ENCODE measurements around the gene TJP1.

TJP1 gene

DNA sequence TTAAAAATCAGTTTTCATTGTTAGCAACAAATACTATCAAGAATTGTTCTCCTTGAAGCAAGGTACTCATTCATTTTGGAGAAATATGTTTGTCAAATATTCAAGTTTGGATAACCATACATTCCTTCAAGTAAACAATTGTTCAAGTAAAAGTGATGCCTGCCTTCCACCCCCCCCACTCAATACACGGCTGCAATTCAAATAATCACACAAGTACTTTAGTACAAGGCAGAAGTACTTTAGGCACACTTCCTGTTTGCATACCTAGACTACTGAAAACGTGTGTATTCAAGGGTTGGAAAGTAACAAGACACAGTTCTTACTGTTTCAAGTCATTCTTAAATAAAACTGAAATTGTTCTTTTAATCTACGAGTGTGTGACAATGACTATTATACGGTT lies 45.4 kb downstream of the TJP1 start:
- no peak overlapping the region for H3K4me2 ChIP-seq (ENCODE audit: low read length)
- H4K91ac ChIP-seq (ENCODE audit: low read depth, low read length), result no peak overlapping the region
- no peak overlapping the region for H2AK5ac ChIP-seq (ENCODE audit: low read length)
- H2BK120ac ChIP-seq (ENCODE audit: insufficient read depth, low read length, poor library complexity), result no peak overlapping the region
- H3K4me3 ChIP-seq (ENCODE audit: low read depth, low read length), result no peak overlapping the region
- peaks cover 2% of the 10 kb centered on the region for H3K79me1 ChIP-seq (ENCODE audit: low read length)
- H3K27ac ChIP-seq (ENCODE audit: low read depth, low read length), result no peak overlapping the region
- no peak overlapping the region for H2BK5ac ChIP-seq (ENCODE audit: low read depth, low read length, poor library complexity)
- H3K9ac ChIP-seq (ENCODE audit: low read length), result no peak overlapping the region
- no peak for DNase-seq
- no peak overlapping the region for H4K12ac ChIP-seq (ENCODE audit: low read depth, low read length)
- peaks cover 0 to 2% of the 10 kb centered on the region in 2 experiments for H3K36me3 ChIP-seq (ENCODE audit: control insufficient read depth in 1 of 2, insufficient read depth in 2 of 2, low read length in 2 of 2)
- no peak overlapping the region for H2BK12ac ChIP-seq (ENCODE audit: low read length)
- H2AFZ ChIP-seq (ENCODE audit: insufficient read depth, low read length, poor library complexity), result no peak overlapping the region
- H3K4ac ChIP-seq (ENCODE audit: low read depth, low read length), result no peak overlapping the region
- H3K23ac ChIP-seq (ENCODE audit: low read length), result no peak overlapping the region
- no peaks in the 10 kb centered on the region for H3K27me3 ChIP-seq (ENCODE audit: insufficient read depth, low read length)
- peaks cover 0 to 4% of the 10 kb centered on the region in 2 experiments for H3K4me1 ChIP-seq (ENCODE audit: control insufficient read depth in 1 of 2, insufficient read depth in 2 of 2, low read length in 2 of 2)
- H3K14ac ChIP-seq (ENCODE audit: low read length), result no peak overlapping the region
- no peak overlapping the region for H3K18ac ChIP-seq (ENCODE audit: low read length)
- H4K8ac ChIP-seq (ENCODE audit: low read depth, low read length), result no peak overlapping the region
- no peaks in the 10 kb centered on the region for H3K9me3 ChIP-seq (ENCODE audit: insufficient read depth, low read depth, low read length)
- WGBS (ENCODE audit: extremely low coverage, insufficient coverage, insufficient read length), result no CpG with 5 or more reads among the region's 4 CpGs
- peaks cover 5% of the 10 kb centered on the region for H3K79me2 ChIP-seq (ENCODE audit: control insufficient read depth, insufficient read depth, low read length, poor library complexity)

DNA sequence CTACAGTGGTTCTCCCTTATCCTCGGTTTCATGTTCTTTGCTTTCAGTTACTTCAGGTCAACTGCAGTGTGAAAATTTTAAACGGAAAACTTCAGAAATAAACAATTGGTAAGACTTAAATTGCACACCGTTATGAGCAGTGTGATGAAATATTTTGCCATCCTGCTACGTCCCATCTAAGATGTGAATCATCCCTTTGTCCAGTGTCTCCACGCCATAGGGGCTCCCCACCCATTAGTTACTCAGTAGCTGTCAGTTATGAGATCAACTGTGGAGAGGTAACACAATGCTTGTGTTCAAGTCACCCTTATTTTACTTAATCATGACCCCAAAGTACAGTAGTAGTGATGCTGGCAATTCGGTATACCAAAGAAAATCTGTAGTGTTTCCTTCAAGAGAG lies 47.4 kb downstream of the TJP1 start:
- Histone ChIP-seq H4K91ac (ENCODE audit: low read depth, low read length) (no peak overlapping the region), H3K27ac (ENCODE audit: low read depth, low read length) (no peak overlapping the region), H2AK5ac (ENCODE audit: low read length) (no peak overlapping the region), H3K36me3 (ENCODE audit: control insufficient read depth in 1 of 2, insufficient read depth in 2 of 2, low read length in 2 of 2) (peaks cover 6% of the 10 kb centered on the region in 2 experiments), H4K12ac (ENCODE audit: low read depth, low read length) (no peak overlapping the region), H3K79me1 (ENCODE audit: low read length) (peaks cover 2% of the 10 kb centered on the region), H2BK120ac (ENCODE audit: insufficient read depth, low read length, poor library complexity) (no peak overlapping the region), H3K18ac (ENCODE audit: low read length) (no peak overlapping the region), H3K23ac (ENCODE audit: low read length) (no peak overlapping the region), H2BK12ac (ENCODE audit: low read length) (no peak overlapping the region), H3K4me2 (ENCODE audit: low read length) (no peak overlapping the region), H3K4ac (ENCODE audit: low read depth, low read length) (peak overlapping the region; percentile 93), H2AFZ (ENCODE audit: insufficient read depth, low read length, poor library complexity) (no peak overlapping the region), H3K79me2 (ENCODE audit: control insufficient read depth, insufficient read depth, low read length, poor library complexity) (peaks cover 5% of the 10 kb centered on the region), H4K8ac (ENCODE audit: low read depth, low read length) (no peak overlapping the region), H3K4me1 (ENCODE audit: control insufficient read depth in 1 of 2, insufficient read depth in 2 of 2, low read length in 2 of 2) (peaks cover 0 to 4% of the 10 kb centered on the region in 2 experiments), H3K4me3 (ENCODE audit: low read depth, low read length) (no peak overlapping the region), H3K14ac (ENCODE audit: low read length) (no peak overlapping the region), H2BK5ac (ENCODE audit: low read depth, low read length, poor library complexity) (no peak overlapping the region), H3K9ac (ENCODE audit: low read length) (no peak overlapping the region), H3K9me3 (ENCODE audit: insufficient read depth, low read depth, low read length) (no peaks in the 10 kb centered on the region), H3K27me3 (ENCODE audit: insufficient read depth, low read length) (no peaks in the 10 kb centered on the region)
- WGBS (ENCODE audit: extremely low coverage, insufficient coverage, insufficient read length), result no CpG with 5 or more reads among the region's 6 CpGs
- peak; percentile 35 to 73 for DNase-seq

DNA sequence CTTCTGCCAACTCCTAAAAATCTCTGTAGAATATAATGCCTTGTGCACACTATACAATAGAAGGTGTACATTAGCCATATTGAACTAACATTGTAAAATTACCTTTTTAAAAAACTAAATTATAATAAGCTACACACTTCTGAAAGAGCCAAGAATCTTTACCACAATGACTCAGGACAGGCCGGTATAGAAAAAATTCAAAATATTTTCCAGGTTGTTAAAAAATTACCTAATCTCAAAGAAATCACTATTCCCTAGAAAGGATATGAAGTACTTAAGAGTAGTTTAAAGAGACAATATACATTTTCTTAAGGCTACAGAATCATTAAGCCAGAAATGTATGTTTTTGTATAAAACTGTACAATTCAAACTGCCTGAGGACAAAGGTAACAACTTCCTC lies 48.5 kb downstream of the TJP1 start:
- Histone ChIP-seq H3K4me2 (ENCODE audit: low read length) (no peak overlapping the region), H4K12ac (ENCODE audit: low read depth, low read length) (no peak overlapping the region), H3K4me1 (ENCODE audit: control insufficient read depth in 1 of 2, insufficient read depth in 2 of 2, low read length in 2 of 2) (peaks cover 0 to 2% of the 10 kb centered on the region in 2 experiments), H3K36me3 (ENCODE audit: control insufficient read depth in 1 of 2, insufficient read depth in 2 of 2, low read length in 2 of 2) (peaks cover 9 to 10% of the 10 kb centered on the region in 2 experiments), H3K14ac (ENCODE audit: low read length) (no peak overlapping the region), H2AFZ (ENCODE audit: insufficient read depth, low read length, poor library complexity) (no peak overlapping the region), H3K27me3 (ENCODE audit: insufficient read depth, low read length) (no peaks in the 10 kb centered on the region), H2BK120ac (ENCODE audit: insufficient read depth, low read length, poor library complexity) (no peak overlapping the region), H3K23ac (ENCODE audit: low read length) (no peak overlapping the region), H2BK12ac (ENCODE audit: low read length) (no peak overlapping the region), H4K8ac (ENCODE audit: low read depth, low read length) (no peak overlapping the region), H3K18ac (ENCODE audit: low read length) (no peak overlapping the region), H3K9ac (ENCODE audit: low read length) (no peak overlapping the region), H2AK5ac (ENCODE audit: low read length) (no peak overlapping the region), H3K27ac (ENCODE audit: low read depth, low read length) (no peak overlapping the region), H3K4ac (ENCODE audit: low read depth, low read length) (no peak overlapping the region), H4K91ac (ENCODE audit: low read depth, low read length) (no peak overlapping the region), H3K9me3 (ENCODE audit: insufficient read depth, low read depth, low read length) (no peaks in the 10 kb centered on the region), H3K79me2 (ENCODE audit: control insufficient read depth, insufficient read depth, low read length, poor library complexity) (peaks cover 2% of the 10 kb centered on the region), H2BK5ac (ENCODE audit: low read depth, low read length, poor library complexity) (no peak overlapping the region), H3K4me3 (ENCODE audit: low read depth, low read length) (no peak overlapping the region), H3K79me1 (ENCODE audit: low read length) (no peaks in the 10 kb centered on the region)
- WGBS (ENCODE audit: extremely low coverage, insufficient coverage, insufficient read length), result no CpG with 5 or more reads among the region's 1 CpG
- peak in 1 of 2 donors; percentile 64 for DNase-seq

DNA sequence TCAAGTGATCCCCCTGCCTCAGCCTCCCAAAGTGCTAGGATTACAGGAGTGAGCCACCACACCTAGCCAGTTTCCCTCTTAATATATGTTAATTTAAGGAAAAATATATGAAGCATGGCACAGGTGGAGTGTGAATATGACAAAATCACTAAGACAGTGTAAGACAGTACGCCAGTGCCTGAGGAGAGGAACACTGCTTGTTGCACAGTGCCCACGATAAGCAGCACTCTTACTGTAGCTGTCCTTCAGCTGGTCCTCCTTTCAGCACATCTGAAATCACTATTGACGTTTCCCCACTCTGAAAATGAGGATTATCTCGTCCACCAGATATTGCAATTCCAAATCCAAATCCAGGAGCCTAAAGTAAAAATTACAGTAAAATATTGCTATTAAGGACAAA lies 49.3 kb downstream of the TJP1 start:
- Histone ChIP-seq H3K4me1 (ENCODE audit: control insufficient read depth in 1 of 2, insufficient read depth in 2 of 2, low read length in 2 of 2) (peaks cover 0 to 2% of the 10 kb centered on the region in 2 experiments), H2BK12ac (ENCODE audit: low read length) (no peak overlapping the region), H3K79me2 (ENCODE audit: control insufficient read depth, insufficient read depth, low read length, poor library complexity) (no peaks in the 10 kb centered on the region), H2BK120ac (ENCODE audit: insufficient read depth, low read length, poor library complexity) (no peak overlapping the region), H3K18ac (ENCODE audit: low read length) (no peak overlapping the region), H3K27ac (ENCODE audit: low read depth, low read length) (no peak overlapping the region), H3K79me1 (ENCODE audit: low read length) (no peaks in the 10 kb centered on the region), H3K27me3 (ENCODE audit: insufficient read depth, low read length) (no peaks in the 10 kb centered on the region), H3K9ac (ENCODE audit: low read length) (no peak overlapping the region), H3K4ac (ENCODE audit: low read depth, low read length) (no peak overlapping the region), H2BK5ac (ENCODE audit: low read depth, low read length, poor library complexity) (no peak overlapping the region), H4K12ac (ENCODE audit: low read depth, low read length) (no peak overlapping the region), H3K9me3 (ENCODE audit: insufficient read depth, low read depth, low read length) (no peaks in the 10 kb centered on the region), H2AK5ac (ENCODE audit: low read length) (no peak overlapping the region), H2AFZ (ENCODE audit: insufficient read depth, low read length, poor library complexity) (no peak overlapping the region), H3K23ac (ENCODE audit: low read length) (no peak overlapping the region), H3K14ac (ENCODE audit: low read length) (no peak overlapping the region), H3K36me3 (ENCODE audit: control insufficient read depth in 1 of 2, insufficient read depth in 2 of 2, low read length in 2 of 2) (peaks cover 9 to 10% of the 10 kb centered on the region in 2 experiments), H3K4me3 (ENCODE audit: low read depth, low read length) (no peak overlapping the region), H4K91ac (ENCODE audit: low read depth, low read length) (no peak overlapping the region), H4K8ac (ENCODE audit: low read depth, low read length) (peak overlapping the region; percentile 28), H3K4me2 (ENCODE audit: low read length) (no peak overlapping the region)
- WGBS (ENCODE audit: extremely low coverage, insufficient coverage, insufficient read length), result no CpG with 5 or more reads among the region's 4 CpGs
- DNase-seq, result no peak

Measured in trophoblast cell (in vitro differentiated cells and primary cell).